Endodermal cell (in vitro differentiated cells): Measurements from ENCODE around the gene TBCK. TPM values are rescaled to one million over a fixed set of nuclear protein-coding genes. Genes with fewer than 3 reads are reported as not detected.

ENCODE experiments used
- DNase-seq: peaks from one replicate; pipeline ENCODE4 v3.0.0-alpha.2; 2017
- H3K27ac ChIP-seq: 2 replicates; pipeline ENCODE4 v1.5.1; 2013; ENCODE audit warnings: mild to moderate bottlenecking, low read depth, low read length, moderate library complexity
- H3K27me3 ChIP-seq: 2 replicates; pipeline ENCODE4 v1.6.1; 2013; ENCODE audit warnings: mild to moderate bottlenecking, low read length, moderate library complexity; ENCODE audit not compliant: insufficient read depth, control insufficient read depth, poor library complexity, severe bottlenecking
- H3K36me3 ChIP-seq: 2 replicates; pipeline ENCODE4 v1.7.0; 2013; ENCODE audit warnings: mild to moderate bottlenecking, low read length, moderate library complexity; ENCODE audit not compliant: control insufficient read depth, insufficient read depth
- H3K4me1 ChIP-seq: one replicate; pipeline ENCODE4 v1.7.0; 2013; ENCODE audit warnings: low read length; ENCODE audit not compliant: control insufficient read depth, insufficient read depth
- H3K4me3 ChIP-seq: 2 replicates; pipeline ENCODE4 v1.5.1; 2013; ENCODE audit warnings: mild to moderate bottlenecking, low read length, moderate library complexity
- H3K9ac ChIP-seq: 2 replicates; pipeline ENCODE4 v1.6.1; 2013; ENCODE audit warnings: mild to moderate bottlenecking, low read length, moderate library complexity; ENCODE audit not compliant: poor library complexity, severe bottlenecking; ENCODE audit errors: extremely low read depth
- H3K9me3 ChIP-seq: 2 replicates; pipeline ENCODE4 v1.6.1; 2013; ENCODE audit warnings: mild to moderate bottlenecking, low read length, moderate library complexity; ENCODE audit not compliant: control insufficient read depth
- H3K27ac Mint-ChIP-seq: 2 replicates; pipeline ENCODE4 v1.8.0; 2020; ENCODE audit warnings: mixed read lengths
- H3K27me3 Mint-ChIP-seq: 2 replicates; pipeline ENCODE4 v1.8.0; 2021; ENCODE audit warnings: mild to moderate bottlenecking, mixed read lengths; ENCODE audit not compliant: insufficient read depth
- H3K36me3 Mint-ChIP-seq: 2 replicates; pipeline ENCODE4 v1.8.0; 2020; ENCODE audit warnings: low read depth, mixed read lengths
- H3K4me1 Mint-ChIP-seq: 2 replicates; pipeline ENCODE4 v1.8.0; 2020; ENCODE audit warnings: mixed read lengths
- H3K4me3 Mint-ChIP-seq: 2 replicates; pipeline ENCODE4 v1.8.0; 2020; ENCODE audit warnings: mild to moderate bottlenecking, moderate library complexity, mixed read lengths
- H3K9me3 Mint-ChIP-seq: 2 replicates; pipeline ENCODE4 v1.8.0; 2020; ENCODE audit warnings: mild to moderate bottlenecking, mixed read lengths
- WGBS, 2 experiments: methylation state at CpG; one replicate each; pipeline versions ENCODE4 v1.1.5 to v1.1.7; 2013; ENCODE audit warnings: missing lambda C conversion rate in 2 of 2, mixed read lengths in 1 of 2; ENCODE audit not compliant: insufficient coverage in 1 of 2, insufficient read length in 1 of 2; 5-methylcytosine and 5-hydroxymethylcytosine counted together
- total RNA-seq, 2 donors: library from RNA; stranded (reverse); fragmentation: NEBNext Ultra II Directional in 1 of 2; extraction: Animal tissue kit (Norgen Biotek cat#: 25700) in 1 of 2; gene quantifications; 2 replicates in 1 of 2; 3 replicates in 1 of 2; pipeline ENCODE4 v1.2.1, GENCODE V29; 2021
- TF ChIP-seq, protein P1 (sequence below): fragments of 200-600 bp; sonication (generic); conservative IDR thresholded peaks from 2 replicates; pipeline ENCODE4 v1.5.0; 2021; ENCODE audit warnings: antibody characterized with exemption, mild to moderate bottlenecking

TBCK gene
- total RNA-seq, 2 donors from 2014 or later = 48.3 to 52.9 TPM

DNA sequence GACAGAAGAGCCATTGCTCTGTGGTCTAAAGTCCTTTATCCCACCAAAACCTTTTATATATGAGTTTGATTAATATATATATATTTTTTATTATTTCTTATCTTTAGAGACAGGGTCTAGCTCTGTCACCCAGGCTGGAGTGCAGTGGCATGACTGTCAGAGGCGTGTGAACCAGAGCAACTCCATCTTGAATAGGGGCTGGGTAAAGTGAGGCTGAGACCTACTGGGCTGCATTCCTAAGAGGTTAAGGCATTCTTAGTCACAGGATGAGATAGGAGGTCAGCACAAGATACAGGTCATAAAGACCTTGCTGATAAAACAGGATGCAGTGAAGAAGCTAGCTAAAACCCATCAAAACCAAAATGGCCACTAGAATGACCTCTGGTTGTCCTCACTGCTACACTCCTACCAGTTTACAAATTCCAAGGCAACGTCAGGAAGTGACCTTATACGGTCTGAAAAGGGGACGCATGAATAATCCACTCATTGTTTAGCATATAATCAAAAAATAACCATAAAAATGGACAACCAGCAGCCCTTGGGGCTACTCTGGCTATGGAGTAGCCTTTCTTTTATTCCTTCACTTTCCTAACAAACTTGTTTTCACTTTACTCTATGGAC, 10.5 kb downstream of the TBCK start:
- Histone ChIP-seq H3K9me3 (peaks cover 2% of the 10 kb centered on the region), H3K4me1 (peaks cover 12% of the 10 kb centered on the region), H3K4me3 (no peak overlapping the region), H3K27me3 (no peaks in the 10 kb centered on the region), H3K9ac (no peak overlapping the region), H3K36me3 (peaks cover 20% of the 10 kb centered on the region), H3K27ac (no peak overlapping the region)
- Mint-ChIP-seq H3K4me3 (no peak overlapping the region), H3K9me3 (no peaks in the 10 kb centered on the region), H3K4me1 (peaks cover 36% of the 10 kb centered on the region), H3K27me3 (no peaks in the 10 kb centered on the region), H3K36me3 (peaks cover 23% of the 10 kb centered on the region), H3K27ac (peak overlapping the region; percentile 11)
- TF ChIP-seq, protein P1, sequence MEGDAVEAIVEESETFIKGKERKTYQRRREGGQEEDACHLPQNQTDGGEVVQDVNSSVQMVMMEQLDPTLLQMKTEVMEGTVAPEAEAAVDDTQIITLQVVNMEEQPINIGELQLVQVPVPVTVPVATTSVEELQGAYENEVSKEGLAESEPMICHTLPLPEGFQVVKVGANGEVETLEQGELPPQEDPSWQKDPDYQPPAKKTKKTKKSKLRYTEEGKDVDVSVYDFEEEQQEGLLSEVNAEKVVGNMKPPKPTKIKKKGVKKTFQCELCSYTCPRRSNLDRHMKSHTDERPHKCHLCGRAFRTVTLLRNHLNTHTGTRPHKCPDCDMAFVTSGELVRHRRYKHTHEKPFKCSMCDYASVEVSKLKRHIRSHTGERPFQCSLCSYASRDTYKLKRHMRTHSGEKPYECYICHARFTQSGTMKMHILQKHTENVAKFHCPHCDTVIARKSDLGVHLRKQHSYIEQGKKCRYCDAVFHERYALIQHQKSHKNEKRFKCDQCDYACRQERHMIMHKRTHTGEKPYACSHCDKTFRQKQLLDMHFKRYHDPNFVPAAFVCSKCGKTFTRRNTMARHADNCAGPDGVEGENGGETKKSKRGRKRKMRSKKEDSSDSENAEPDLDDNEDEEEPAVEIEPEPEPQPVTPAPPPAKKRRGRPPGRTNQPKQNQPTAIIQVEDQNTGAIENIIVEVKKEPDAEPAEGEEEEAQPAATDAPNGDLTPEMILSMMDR = no peak
- WGBS, 2 experiments = 85 to 90% methylated on average over 2 to 4 of the region's 4 CpGs
- DNase-seq = no peak

DNA sequence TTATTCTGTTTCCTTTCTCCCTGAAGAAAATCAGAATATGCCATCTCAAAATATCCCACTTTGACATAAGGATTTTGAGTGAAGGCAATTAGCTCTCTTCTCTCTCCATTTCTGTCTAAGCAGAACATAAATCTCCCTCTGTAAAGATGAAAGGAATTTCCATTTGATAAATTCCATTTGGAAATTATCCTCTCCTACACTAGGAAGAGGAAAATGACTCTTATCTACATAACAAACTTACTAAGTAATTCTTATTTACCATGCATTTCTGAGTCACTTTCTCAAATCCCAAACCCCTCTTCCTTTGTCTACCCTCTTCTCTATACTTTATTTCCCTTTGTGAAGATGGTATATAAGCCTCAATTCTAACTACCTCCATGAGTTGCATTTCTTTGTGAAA, 11.4 kb downstream of the TBCK start:
- peaks cover 29% of the 10 kb centered on the region for H3K36me3 Mint-ChIP-seq
- no peak overlapping the region for H3K27ac ChIP-seq
- TF ChIP-seq, protein P1 = no peak

DNA sequence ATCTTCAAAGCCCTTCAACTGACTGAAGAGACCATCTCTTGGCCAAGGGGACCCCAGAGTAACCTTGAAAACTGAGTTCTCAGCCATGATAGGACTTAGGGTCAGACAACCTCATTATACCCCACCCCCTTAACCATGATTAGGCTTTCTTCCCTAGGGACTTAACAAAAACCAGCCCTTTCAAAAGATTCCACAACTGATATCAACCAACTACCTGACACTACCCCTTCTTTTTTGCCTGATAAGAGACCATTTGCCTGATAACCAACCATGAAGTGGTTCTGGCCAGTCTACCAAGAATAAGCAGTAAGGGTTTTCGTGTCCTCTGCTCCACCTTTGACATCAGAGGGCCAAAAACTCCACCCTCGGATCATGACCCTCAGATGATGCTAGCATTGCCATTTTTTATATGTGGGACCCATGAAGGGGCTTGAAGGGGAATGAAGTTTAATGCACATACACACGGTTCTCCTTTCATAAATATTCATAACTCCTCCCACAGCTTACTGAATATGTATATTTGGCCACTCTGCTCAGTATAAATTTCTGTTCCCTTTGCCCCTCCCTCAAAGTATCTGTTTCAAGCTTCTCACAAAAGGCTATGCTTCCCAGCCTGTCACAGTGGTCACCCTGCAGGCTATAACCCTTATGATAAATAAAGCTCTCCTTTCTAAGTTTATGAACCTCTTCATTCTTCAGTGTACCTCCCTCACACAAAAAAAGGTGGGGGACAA, 12.3 kb downstream of the TBCK start:
- H3K9me3 ChIP-seq = peaks cover 12% of the 10 kb centered on the region
- peak overlapping the region; percentile 18 for H3K27ac Mint-ChIP-seq
- H3K36me3 ChIP-seq = peaks cover 29% of the 10 kb centered on the region
- H3K27ac ChIP-seq = no peak overlapping the region
- H3K36me3 Mint-ChIP-seq = peaks cover 33% of the 10 kb centered on the region
- peaks cover 12% of the 10 kb centered on the region for H3K4me1 ChIP-seq
- TF ChIP-seq, protein P1 = no peak
- peak overlapping the region; percentile 41 for H3K4me3 ChIP-seq
- no peak for DNase-seq
- H3K4me3 Mint-ChIP-seq = peak overlapping the region; percentile 31
- H3K4me1 Mint-ChIP-seq = peaks cover 31% of the 10 kb centered on the region
- H3K27me3 ChIP-seq = no peaks in the 10 kb centered on the region
- 83 to 89% methylated on average over 3 of the region's 3 CpGs for WGBS, 2 experiments
- peaks cover 4% of the 10 kb centered on the region for H3K9me3 Mint-ChIP-seq
- no peak overlapping the region for H3K9ac ChIP-seq
- H3K27me3 Mint-ChIP-seq = no peaks in the 10 kb centered on the region

More for the DNA sequence above, 11.4 kb downstream of the TBCK start:
- H3K27me3 ChIP-seq = no peaks in the 10 kb centered on the region
- no peak overlapping the region for H3K9ac ChIP-seq
- no peak for DNase-seq
- H3K9me3 ChIP-seq = peaks cover 11% of the 10 kb centered on the region
- Mint-ChIP-seq H3K4me1 (peaks cover 31% of the 10 kb centered on the region), H3K4me3 (no peak overlapping the region), H3K9me3 (peaks cover 4% of the 10 kb centered on the region), H3K27ac (no peak overlapping the region), H3K27me3 (no peaks in the 10 kb centered on the region)
- peaks cover 29% of the 10 kb centered on the region for H3K36me3 ChIP-seq
- peaks cover 12% of the 10 kb centered on the region for H3K4me1 ChIP-seq
- H3K4me3 ChIP-seq = peak overlapping the region; percentile 41
